ENCODE measurements around the gene KCNC1.

Gene KCNC1

DNA sequence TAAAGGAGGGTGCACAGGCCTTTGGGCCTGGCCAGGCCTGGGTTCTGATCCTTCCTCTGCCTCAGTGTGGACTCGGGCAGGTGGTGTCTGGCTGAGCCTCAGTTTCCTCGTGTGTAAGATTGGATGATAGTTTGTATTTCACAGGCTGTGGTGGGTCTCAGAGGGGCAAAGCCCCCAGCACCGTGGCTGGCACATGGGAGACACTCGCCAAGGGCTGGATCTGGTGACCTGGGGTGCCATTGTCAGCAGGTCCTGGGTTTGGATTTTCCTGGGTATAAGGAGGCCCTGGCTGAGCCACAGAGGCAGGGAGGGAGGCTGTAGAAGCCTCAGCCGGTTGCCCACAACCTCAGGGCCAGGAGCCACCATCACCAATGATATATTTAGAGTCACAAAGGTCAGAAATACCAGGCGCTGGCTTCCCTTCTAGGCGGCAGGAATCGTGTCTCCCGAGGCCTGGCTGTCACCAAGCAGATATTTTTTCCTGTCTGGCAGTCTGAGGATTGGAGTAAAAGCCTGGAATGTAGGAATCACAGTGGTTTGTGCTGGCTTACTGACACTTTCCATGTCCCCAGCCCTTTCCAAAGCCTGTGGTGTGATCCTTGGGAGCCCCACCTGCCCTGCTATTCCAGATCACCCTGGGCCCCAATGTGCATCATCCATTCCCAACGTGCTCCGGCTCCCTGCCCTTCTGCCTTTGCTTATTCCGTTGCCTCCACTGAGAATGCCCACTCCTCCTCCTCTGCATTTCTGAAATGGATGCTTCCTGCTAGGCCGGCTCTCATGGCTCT lies 15.6 kb downstream of the KCNC1 start:
- no peak for DNase-seq (ENCODE audit: insufficient read length, low spot score)
- FAIRE-seq, result no peak

DNA sequence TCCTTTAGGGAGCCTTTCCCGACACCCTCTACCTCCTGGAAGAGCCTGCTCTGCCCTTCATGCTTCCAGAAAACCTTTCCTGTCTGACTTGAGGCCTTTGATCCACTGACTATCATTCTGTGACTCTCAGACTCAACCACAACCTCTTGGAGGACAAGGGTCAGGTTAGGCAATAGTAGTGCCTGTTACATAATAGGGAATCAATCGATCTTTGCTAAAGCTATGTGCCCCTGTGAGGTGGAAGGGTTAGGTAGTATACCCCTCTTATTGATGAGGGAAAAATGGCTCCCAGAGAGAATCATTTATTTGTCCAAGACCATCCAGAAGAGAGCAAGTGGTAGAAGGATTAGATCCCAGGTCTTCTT lies 16.2 kb downstream of the KCNC1 start:
- DNase-seq (ENCODE audit: insufficient read length, low spot score) (no peak), FAIRE-seq (no peak)

DNA sequence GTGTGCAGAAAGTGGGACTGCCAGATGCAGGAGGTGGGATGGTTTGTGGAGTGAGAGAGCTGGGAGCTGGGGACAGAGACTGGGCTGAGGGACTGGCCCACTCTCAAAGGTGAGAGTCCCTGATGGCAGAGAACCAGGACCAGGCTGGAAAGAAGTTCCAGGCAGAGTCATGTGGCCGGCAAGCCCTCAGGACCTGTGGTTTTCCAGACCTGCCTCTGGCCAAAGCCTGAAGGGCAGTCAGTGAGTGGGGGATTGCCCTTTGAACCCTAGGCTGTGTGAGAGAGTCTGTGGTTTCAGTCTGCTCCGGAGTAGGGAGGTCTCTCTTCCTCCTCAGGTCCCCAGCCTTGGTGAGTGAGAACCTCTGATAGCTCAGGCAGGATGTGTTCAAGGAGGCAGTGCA lies 17.0 kb downstream of the KCNC1 start:
- FAIRE-seq (no peak), DNase-seq (ENCODE audit: insufficient read length, low spot score) (no peak)

DNA sequence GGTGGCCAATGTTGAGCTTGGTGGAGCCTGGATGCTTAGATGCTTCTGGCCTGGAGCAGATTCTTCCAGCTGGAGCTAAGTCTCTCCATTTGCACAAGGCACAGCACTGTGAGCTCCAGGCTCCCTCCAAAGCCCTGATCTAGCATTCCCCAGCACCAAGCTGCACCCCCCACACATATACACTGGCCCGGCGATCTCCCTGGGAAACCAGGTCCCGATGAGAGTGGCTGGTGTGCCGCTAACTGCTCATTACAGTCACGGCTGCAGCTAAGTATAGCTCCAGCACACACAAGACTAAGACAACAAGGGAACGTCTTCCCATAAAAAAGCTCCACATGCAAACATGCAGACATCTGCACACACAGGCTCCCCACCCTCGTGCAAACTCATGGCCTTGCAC lies 17.6 kb downstream of the KCNC1 start:
- FAIRE-seq, result no peak
- no peak for DNase-seq (ENCODE audit: insufficient read length, low spot score)

DNA sequence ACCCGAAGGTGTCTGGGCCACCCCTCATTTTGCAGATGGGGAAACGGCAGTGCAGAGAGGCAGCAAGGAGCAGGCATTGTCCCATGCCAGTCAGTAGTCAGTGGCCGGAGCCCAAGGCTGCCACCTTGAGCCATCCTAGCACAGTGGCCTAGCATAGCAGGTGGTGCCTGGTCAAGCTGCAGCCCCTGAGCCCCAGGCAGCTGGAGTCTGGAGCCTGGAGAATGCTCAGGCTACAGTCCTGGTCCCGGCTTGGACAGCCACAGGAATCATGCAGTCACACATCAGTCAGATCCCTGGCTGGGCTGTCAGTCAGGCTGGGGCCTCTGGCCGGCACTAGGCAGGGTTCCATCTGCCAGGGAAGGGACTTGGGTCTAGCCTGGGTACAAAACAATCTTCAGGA lies 18.6 kb downstream of the KCNC1 start:
- FAIRE-seq (no peak), DNase-seq (ENCODE audit: insufficient read length, low spot score) (no peak)

DNA sequence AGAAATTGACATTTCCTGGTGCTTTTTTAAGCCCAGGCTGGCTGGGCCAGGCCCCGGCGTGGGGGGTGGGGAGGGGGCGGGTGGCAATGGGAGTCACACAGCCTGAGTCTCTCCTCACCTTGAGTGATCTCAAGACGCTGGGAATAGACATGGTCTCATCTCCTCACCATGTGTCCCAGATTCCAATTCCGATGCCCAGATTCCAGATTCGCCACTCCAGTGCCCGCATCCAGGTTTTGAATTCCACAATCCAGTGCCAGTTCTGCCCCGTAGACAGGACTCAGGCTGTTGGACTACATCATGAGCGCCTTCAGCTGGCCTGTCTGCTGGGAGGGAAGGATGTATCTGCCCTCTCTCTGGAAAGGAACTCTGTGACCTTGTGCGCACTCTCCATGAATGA lies 19.1 kb downstream of the KCNC1 start:
- FAIRE-seq (no peak), DNase-seq (ENCODE audit: insufficient read length, low spot score) (no peak)

DNA sequence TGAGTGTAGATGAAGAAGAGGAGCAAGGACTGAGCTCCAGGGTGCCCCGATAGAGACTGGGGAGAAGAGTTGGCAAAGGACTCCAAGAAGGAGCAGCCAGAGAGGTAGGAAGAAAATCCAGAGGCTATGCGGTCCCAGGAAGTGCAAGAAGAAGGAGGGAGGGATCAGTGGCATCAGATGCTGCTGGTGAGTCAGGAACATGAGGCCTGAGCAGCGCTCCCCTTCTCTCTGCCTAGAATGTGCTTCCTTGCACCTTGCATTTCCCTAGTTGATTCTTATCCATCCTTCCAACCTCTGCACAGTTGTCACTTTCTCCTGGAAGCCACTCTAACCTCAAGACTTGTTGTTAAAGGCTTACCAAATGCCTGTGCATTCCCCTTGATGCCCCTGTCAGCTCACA lies 21.3 kb downstream of the KCNC1 start:
- FAIRE-seq (no peak), DNase-seq (ENCODE audit: insufficient read length, low spot score) (no peak)

DNA sequence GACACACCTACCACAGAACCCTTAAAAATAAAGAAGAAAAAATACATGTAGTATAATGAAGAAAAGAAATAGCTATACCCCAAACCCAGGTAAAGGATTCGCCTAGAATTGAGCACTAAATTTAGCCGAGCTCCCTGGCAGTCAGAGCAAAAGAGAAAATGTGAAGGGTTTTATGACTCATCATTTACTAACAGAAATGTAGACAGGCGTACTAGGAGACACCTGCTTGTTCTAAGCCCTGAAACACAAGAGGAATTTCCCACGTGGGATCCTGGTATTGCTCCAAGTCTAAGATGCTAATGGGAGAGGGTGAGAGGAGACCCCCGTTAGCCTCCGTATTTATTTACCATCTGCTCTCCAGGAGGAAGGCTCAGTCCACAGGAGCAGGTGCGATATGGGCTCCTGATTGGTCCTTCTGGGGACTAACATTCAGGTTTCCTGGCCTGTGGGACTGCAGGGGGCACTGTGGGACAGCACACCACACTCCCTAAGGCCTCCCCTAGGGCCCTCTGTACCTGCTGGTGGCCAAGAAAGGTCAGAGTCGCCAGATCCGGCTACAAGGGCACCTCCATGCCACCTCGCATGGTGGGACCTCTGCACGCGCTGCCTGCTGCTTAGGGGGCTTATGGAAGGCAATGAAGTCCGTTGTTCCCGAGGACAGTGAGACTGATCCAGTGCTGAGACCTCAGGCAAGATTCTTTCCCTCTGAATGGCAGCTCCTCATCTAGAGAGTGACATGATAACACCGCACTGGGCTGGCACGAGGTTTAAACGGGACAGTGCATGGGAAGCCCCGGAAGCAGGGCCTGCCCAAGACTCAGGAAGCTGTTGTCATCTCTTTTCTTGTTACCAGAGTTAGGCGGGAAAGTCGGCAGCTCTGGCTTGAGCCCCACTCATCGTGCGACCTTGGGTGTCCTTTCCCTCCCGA lies 25.8 kb downstream of the KCNC1 start:
- no peak for FAIRE-seq
- DNase-seq (ENCODE audit: insufficient read length, low spot score), result peak; percentile 33

DNA sequence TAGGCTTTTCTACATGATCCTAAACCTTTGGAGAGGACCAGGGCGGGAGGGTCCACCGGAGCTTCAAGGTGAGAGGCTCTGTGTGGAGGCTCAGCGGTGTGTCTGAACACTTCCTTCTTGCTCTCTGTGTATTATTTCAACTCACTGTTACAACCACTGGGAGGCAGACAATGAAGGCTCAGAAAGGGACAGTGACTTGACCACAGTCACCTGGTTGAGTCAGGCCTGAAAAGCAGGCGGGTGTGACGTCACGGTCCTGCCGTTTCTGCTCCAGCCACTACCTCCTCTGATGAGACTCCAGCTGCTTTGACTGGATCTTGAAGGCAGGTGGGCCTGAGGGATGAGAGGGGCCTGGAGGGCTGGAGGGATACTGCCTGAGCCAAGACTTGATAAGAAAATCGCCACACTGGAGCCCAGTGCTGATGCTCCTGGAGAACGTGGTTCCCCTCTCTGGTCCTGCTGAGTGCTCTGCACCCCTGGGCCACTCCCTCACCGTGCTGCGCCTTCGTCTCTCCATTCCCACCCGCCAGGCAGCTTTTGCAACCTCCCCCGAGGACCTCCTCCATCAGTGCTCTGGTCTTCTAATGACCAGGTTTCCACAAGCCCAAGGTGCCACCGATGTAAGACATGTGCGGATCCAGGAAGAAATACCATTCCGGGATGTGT lies 27.9 kb downstream of the KCNC1 start:
- no peak for FAIRE-seq
- no peak for DNase-seq (ENCODE audit: insufficient read length, low spot score)

DNA sequence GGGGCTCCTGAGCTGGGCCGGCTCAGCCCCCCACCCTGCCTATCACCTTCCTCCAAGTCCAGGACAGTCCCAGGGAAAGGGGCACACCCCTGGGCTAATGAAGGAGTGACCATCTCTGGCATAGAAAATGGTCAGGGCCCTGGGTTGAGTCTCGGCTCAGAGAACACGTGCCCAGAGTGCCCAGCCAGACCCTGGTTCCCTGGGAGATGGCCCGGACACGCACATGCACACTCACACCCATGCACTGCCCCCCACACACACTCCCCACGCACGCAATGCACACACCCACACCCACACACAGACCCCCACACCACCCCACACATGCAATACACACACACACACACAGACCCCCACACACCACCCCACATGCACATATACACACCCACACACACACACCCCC lies 28.7 kb downstream of the KCNC1 start:
- FAIRE-seq (no peak), DNase-seq (ENCODE audit: insufficient read length, low spot score) (no peak)

DNA sequence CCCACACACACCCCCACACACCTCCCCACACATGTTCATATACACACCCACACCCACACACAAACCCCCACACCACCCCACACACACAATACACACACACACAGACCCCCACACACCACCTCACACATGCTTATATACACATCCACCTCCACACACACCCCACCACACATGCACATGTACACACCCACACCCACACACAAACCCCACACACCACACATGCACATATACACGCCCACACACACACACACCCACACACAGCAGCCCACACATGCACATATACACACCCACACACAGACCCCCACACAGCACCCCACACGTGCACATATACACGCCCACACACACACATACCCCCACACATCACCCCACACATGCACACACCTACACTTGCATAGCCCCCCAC lies 29.1 kb downstream of the KCNC1 start:
- FAIRE-seq (no peak), DNase-seq (ENCODE audit: insufficient read length, low spot score) (no peak)

DNA sequence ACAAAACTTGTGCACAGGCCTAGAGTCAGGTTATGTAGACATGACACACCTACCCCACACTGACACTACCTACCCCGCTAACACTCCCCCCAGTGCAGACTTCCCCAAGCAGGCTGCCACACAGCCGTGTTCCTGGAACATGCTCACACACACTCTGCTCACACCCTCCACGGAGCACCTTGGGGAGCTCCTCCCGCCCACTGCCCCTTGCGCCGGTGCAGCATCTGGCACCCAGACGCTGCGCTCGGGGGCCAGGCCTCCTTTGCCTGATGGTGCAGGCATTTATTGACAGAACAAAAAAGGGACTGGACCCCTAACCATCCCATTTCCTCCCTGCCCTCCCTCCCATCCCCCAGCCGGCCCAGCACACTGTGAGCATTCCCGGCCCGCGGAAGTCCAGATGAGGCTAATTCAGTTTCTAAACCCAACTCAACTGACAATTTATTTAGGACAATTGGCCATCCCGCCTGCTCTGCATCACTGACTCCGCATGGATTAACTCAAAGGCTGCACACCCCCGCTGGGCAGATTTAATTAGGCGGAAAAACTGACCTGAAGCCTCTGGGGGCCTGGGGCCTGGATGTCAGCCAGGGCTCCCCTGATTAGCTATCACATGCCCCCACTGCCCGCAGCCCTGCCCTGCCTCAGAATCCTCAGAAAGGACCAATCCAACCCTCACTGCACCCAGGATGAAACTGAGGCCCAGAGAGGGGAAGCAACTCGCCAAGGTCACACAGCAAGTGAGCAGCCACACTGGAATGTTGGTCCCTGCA lies 30.1 kb downstream of the KCNC1 start:
- DNase-seq (ENCODE audit: insufficient read length, low spot score), result no peak
- FAIRE-seq, result no peak

DNA sequence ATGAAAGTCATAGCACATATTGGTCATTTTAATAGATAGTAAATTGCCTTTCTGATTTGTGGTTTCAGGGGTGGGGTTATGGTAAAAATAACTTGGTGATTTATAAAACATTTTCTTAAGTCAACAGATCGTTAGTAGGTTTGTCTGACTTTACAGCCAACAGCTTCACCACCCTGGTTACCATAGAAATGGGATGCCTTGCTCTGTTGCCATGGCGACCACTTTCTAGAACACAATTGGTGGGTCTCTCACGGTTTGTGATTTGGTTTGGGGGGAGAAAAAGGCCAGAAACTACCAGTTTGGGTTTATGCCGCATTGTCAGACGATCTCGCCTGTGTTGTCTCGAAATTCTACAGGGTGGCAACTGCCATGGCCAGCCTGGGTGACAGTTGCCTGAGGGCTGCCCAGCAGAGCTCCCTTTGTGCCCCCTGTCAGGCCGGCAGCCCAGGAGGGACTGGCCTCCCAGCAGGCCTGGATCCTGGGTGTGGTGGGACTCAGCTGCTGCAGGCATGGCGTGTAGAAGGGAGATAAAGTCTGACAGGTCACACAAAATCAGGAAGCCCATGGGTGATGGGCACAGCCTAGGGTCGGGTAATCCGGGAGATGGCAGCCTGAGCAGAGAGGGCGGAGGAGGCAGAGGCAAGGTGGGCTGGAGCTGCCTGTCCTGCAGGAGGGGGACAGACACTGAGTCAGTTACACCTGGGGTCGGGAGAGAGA lies 30.9 kb downstream of the KCNC1 start:
- no peak for FAIRE-seq
- no peak for DNase-seq (ENCODE audit: insufficient read length, low spot score)

DNA sequence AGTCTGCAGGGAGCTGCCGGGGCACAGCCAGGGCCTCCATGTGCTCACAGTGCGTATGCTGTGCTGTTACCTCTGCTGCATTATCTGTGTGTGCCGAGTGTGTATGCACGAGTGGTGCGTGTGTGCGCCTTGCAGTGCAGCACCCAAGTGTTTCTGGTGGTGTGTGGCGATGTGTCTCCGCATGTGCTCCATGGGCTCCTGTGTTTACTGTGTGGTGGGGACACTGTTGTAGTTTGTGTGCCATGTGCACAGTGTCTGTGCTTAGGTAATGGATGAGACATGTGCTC lies 31.4 kb downstream of the KCNC1 start:
- FAIRE-seq, result peak; percentile 65
- DNase-seq (ENCODE audit: insufficient read length, low spot score), result no peak

DNA sequence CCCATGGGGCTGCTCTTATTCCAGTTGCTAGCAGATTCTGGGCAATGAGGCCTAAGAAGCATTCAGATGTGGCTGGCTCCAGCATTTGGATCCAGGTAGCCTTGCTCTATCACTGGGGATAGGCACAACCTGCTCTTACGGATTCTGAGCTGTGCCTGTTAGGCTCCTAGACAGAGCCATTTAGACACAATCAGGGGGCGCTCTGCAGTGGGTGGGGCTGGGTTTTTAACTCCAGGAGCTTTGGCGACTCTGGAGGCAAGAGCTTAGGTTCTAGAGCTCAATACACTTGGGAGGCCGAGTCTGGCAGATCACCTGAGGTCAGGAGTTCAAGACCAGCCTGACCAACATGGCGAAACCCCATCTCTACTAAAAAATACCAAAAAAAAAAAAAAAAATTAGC lies 32.0 kb downstream of the KCNC1 start:
- no peak for DNase-seq (ENCODE audit: insufficient read length, low spot score)
- FAIRE-seq, result no peak

DNA sequence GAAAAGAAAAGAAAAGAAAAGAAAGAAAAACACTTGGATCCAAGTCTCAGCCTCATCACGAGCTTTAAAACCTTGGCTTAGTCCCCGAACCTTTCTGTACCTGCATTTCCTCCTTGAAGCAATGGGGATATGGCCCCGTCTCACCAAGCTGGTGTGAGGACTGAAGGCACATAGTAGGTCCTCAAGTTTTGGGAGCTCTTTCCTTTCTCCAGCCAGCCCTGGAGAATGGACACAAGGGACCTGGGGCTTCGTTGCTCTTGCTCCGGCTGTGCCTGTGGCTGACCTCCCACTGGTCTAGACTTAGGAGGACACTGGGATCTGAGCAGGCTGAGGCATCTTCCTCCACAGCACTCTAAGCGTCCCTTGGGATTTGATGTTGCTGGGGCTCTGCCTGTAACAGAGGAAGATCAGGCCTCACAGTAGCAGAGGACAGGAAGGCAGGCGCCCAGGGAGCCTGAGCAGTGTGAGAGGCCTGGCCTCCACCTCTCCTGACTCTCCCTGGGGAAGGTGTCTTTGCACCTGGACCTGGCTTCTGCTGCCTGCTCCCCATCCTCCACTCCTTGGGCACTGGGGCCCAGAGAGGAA lies 32.8 kb downstream of the KCNC1 start:
- FAIRE-seq (no peak), DNase-seq (ENCODE audit: insufficient read length, low spot score) (no peak)

DNA sequence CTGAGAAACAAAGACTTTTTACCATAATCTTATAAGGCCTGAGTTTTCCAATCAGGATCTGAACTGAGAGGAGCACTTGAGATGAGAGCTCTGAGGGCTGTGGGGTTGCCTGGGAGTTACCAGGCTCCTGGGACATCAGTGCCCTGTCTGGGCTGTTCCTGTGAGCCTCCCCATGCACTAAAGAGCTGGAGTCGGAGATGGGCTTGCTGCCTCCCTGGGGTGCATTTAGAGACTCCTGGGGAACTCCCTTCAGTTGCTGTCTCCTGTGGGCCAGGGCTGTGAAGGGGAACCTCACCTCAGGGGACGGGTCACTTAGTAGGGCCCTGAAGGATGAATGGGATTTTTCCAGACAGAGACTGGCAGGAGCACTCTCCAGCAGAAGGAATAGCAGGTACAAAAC lies 33.3 kb downstream of the KCNC1 start:
- FAIRE-seq (no peak), DNase-seq (ENCODE audit: insufficient read length, low spot score) (no peak)

DNA sequence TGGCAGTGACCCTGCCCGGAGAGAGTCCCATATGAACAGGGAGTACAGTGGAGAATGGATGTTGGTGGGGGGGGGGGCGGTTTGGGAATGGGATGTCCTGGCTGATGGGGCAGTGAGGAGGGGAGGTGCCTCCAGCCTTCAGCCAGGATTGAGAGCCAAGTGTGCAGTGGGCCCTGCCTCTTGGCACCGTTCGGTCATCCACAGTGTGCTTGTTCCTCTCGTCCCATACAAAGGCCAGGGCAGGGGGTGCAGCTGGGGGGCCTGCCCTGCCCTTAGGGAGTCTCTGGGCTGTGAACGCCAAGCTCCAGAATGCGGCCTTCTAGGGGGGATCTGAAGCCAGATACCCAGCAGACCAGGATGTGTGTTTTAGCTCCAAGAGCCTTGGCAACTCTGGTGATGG lies 34.0 kb downstream of the KCNC1 start:
- FAIRE-seq (no peak), DNase-seq (ENCODE audit: insufficient read length, low spot score) (no peak)

DNA sequence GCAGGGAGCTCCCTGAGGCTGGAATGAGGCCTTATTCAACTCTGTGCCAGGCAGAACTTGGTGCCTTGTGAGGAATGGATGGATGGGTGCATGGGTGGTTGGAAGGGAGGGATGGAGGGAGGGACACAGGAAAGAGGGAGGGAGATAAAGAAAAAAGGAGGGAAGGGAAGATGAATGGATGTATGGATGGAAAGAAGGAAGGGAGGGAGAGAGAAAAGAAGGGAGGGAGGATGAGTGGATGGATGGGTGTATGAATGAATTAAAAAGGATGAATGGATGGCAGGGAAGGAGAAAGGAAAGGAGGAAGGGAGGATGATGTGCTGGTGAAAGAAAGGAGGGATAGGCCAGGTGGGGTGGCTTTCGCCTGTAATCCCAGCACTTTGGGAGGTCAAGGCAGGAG lies 34.6 kb downstream of the KCNC1 start:
- no peak for FAIRE-seq
- DNase-seq (ENCODE audit: insufficient read length, low spot score), result no peak

DNA sequence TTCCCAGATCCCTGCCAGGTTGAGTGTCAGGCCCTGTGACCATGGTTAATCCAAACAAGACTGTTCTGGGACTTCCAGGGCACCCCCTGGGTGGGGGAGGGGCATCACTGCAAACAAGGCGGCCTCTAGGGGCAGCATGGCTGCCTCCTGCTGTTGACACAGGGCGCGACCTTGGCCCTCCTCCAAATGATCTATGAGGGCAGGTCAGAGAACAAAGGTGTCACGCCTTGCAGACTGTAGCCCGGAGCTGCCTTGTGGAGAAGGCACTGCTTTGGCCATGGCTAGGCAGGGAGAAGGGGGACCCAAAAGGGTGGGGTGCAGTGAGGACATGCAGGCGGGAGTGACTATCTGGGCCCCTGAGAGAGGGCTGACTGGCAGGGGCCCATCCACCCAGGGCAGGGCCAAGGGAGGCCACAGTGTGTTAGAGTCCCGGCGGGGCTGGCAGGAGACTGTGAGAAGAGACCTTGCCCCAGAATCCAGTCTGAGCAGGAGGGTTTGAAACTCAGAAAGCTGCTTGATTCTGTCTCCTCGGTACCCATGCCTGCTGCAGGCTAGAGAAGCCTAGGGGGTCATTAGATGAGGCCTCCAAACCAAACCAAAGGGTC lies 35.6 kb downstream of the KCNC1 start:
- FAIRE-seq (no peak), DNase-seq (ENCODE audit: insufficient read length, low spot score) (no peak)
